ENCODE measurements around the gene CUX1. TPM values are rescaled to one million over a fixed set of nuclear protein-coding genes. Genes with fewer than 3 reads are reported as not detected.
"Not testable (repeated sequence)": the region's sequence is repeated elsewhere in the genome, so short reads cannot be mapped to it uniquely, and the experiment has no call there.

The CUX1 gene
- total RNA-seq, 1 donor from 2014 or later, result 156 TPM

DNA sequence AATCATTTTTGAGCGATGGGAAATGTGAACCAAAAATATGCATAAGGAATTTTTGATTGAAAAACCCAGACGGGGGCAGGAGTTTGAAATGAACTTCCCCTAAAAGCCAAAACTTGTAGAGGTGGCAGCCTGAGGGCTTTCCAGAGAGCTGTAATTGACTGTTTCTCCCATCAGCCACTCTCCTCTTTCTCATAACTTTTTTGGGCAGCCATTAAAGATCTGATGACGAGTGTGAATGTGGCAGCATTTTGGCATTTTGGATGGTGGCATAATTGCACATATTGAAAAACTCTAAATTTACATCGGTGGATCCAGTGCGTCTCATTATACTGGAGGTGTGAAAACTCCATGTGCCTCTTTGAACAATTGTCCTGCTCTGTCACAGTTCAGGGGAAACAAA lies 159.0 kb downstream of the CUX1 start:
- intact Hi-C loops (cut with DNase I), result no loop called here
- ATAC-seq, result no peak
- no peak for DNase-seq (ENCODE audit: low spot score)

DNA sequence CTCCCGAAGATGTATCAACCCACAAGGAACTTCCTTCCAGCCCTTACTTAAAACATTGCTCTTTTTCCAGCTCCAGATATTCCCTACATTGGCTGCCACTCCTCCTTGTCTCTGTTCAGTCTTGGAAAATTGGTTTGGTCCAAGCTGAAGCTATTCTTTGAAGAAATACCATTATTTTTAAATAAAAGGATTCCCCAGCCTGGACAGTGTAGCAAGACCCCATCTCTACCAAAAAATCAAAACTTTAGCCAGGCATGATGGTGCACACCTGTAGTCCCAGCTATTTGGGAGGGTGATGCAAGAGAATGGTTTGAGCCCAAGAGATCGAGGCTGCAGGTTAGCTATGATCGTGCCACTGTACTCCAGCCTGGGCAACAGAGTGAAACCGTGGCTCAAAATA lies 159.8 kb downstream of the CUX1 start:
- intact Hi-C loops (cut with DNase I), result no loop called here
- ATAC-seq (no peak), DNase-seq (ENCODE audit: low spot score) (no peak)

DNA sequence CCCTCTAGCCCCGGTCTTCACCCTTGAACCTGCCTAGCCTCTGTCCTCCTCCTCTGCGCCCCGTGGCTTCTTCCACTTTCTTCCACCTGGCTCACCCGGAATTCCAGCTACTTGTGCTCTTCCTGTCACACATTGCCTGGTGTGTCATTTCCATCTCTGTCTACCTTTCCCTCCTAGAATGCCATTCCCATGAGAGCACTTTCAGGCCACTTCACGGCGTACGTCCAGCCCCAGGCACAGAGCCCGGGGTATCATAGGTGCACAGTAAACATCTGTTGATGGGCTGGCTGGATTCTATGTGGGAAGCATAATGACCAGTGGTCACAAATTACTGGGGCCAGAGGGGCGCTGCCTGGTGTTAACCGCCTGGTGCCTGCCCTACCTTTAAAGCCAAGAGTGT lies 161.3 kb downstream of the CUX1 start:
- DNase-seq (ENCODE audit: low spot score), result no peak
- intact Hi-C loops (cut with DNase I), result loop anchor here (1.0 kb wide), 1 partner anchor 15 kb away; no protein-coding TSS in a partner anchor
- ATAC-seq, result no peak

DNA sequence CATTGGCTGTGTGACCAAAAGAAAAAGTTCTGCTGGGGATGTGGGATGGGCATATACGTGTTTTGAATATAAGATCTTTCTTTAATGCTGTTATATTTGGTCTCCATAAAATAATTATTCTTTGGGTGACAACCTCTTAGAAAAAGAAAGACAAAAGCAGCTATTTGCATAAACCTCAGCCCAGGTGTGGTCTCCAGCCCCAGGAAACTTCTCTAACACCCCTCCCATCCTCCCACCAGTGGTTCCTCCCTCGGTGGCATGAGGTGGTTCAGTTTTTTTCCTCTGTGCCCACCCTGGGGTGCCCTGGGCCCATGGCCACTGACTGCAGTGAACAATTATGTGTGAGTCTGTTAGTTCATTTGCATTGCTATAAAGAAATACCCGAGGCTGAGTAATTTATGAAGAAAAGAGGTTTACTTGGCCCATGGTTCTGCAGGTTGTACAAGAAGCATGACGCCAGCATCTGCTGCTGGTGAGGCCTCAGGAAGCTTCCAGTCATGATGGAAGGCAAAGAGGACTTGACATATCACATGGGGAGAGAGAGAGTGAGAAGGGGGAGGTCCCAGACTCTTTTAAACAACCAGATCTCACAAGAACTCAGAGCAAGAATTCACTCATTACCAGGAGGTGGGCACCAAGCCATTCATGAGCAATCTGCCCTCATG lies 165.9 kb downstream of the CUX1 start:
- intact Hi-C loops (cut with DNase I), result no loop called here
- no peak for ATAC-seq
- no peak for DNase-seq (ENCODE audit: low spot score)

DNA sequence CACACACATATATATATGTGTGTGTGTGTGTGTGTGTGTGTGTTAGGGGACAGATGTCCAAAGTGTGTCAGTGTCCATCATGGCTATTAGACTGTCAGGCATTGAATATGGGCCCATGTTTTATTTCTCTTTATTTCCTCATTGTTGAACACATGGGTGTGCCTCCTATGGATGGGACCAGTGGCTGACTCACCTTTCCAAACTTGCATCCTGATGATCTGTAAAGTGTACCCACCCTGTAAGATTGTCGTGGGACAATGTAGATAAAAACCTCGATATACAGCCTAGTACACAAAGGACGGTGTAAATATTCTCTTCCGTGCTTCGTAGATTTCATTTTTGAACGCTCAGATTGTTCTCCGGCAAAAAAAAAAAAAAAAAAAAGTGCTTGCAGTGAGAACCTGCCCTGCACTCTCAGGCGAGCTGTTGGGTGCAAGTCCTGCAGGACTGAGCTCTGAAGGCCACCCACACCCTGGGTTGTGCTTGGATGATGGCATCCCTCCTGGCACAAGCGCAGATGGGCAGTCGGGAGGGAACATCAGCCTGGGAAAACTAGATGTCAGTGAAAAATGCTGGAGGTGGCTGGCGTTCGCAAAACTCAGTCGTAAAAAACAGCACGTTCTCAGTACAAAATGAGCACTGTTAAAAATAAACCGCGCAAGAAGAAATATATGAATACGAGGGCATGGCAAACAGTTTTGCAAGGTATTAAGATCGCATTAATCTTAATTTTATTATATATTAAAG lies 166.9 kb downstream of the CUX1 start:
- intact Hi-C loops (cut with DNase I), result no loop called here
- no peak for DNase-seq (ENCODE audit: low spot score)
- ATAC-seq, result no peak

DNA sequence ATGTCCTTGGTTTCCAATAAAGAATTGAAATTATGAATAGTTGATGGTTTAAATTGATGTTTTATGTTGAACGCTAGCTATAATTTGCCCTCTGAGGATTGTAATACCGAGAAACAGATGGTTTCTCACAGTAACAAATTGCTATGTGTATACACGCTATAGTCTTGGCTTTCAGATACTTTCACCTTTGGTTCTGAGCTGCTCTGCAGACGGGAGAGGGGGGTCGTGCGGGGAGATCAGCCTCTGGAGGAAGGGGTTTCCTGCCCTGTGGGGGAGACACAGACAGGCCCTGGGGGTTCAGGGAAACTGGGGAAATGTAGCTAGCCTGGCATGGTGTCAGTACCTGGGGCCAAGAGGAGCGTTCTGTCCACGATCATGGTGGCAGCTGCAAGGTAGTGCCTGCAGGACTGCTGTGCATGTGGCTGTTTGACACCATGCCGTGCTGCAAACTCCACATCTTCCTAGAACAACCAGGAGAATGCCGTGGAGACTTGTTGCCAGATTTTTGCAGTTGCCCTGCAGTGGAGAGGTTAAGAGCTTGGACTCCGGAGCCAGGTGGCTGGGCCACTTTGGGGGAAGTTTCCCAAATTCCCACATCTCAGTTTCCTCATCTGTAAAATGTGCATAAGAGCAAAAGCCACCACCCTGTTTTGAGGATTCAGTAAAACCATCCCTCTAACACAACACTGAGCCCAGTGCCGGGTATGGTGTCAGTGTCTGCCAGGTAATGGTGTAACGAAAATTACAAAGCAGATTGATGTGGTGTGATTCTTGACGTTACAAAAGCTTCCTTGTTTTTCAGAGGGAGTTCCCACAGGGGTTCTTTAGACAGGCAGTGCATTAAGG lies 167.9 kb downstream of the CUX1 start:
- no peak for DNase-seq (ENCODE audit: low spot score)
- ATAC-seq, result no peak

DNA sequence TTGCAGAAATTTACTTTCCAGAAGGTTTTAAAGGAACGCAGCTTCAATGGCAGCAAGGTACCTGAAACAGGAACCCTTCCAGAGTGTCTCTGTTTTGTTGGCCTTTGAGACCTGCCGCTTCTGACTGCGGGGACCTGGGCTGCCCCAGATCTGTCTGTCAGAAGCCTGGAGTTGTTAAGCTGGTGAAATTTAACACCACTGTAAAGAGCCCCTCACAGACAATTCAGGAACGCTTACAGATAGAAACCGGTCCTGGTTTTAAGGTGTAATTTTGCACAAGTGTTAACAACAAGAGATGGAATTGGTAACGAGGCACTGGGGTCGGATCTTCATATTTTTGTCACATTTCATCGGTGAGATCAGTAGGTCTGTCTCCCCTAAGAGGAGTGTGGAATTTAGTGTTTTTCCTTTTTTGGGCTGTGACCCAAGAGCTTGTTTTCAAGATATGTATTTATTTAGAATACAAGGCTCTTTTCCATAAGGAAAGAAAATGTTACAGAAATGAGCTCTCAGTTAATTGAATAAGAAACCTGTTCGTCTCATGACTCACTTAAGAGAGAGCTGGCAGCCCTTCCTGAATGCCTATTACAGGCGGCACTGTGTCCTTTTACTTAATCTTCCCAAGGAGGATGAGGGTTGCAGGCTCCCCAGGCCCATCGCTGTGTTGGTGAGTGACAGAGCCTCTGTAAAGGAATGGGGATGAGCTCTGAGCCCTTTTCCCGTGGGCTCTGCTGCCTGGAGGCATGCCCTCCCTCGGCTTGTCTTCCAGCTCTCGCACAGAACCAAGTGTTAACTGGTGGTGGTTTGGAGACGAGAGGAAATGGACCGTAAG lies 168.7 kb downstream of the CUX1 start:
- intact Hi-C loops (cut with DNase I), result no loop called here
- ATAC-seq (no peak), DNase-seq (ENCODE audit: low spot score) (no peak)

More for the DNA sequence above, 167.9 kb downstream of the CUX1 start:
- intact Hi-C loops (cut with DNase I), result no loop called here

DNA sequence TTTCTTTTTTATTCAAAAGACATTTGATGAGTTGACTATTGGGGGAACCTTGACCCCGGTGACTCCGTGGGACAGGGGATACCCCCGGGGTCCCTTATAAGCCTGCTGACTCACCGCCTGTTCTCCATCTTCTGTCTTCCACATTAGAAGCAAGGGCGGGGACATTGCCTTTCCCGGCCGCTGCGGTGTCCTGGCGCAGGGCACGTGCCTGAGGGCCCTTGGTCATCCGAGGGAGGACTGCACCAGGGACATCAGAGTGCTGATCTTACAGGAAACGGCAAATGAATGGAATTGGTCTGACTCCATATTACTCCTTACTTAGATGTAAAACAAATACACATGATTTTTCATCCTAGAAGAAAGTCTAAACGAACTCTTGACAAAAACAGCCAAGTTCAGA lies 170.1 kb downstream of the CUX1 start:
- DNase-seq (ENCODE audit: low spot score) (no peak), ATAC-seq (no peak)
- intact Hi-C loops (cut with DNase I), result no loop called here

DNA sequence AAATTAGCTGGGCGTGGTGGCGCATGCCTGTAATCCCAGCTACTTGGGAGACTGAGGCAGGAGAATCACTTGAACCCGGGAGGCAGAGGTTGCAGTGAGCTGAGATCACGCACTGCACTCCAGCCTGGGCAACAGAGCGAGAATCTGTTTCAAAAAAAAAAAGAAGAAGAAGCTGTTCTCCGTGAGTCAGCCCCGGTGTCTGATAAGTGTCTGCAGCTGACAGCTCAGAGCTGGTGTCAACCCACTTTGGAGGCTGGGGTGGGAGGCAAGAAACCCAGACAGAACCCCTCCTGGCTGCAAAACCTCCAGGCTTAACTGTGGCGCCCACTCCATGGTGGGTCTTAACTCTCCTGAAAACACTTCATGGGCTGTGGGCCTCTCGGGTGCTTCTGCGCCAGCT lies 170.6 kb downstream of the CUX1 start:
- ATAC-seq; intact Hi-C loops (cut with DNase I); DNase-seq (ENCODE audit: low spot score): not testable (repeated sequence)

DNA sequence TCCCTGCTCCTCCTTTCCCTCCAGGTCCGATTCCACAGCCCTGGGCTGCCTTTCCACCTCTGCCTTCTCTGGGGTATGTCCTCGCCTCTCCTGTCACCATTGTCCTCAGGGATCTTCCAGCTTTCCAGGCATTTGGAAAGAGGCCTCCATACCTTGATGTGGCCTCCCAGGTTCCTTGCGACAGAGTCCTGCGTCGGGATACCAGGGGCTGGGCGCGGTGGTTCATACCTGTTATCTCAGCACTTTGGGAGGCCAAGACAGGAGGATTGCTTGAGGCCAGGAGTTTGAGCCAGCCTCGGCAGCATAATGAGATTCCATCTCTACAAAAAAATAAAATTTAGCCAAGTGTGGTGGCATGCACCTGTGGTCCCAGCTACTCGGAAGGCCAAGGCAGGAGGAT lies 171.1 kb downstream of the CUX1 start:
- intact Hi-C loops (cut with DNase I), result no loop called here
- DNase-seq (ENCODE audit: low spot score) (no peak), ATAC-seq (no peak)

DNA sequence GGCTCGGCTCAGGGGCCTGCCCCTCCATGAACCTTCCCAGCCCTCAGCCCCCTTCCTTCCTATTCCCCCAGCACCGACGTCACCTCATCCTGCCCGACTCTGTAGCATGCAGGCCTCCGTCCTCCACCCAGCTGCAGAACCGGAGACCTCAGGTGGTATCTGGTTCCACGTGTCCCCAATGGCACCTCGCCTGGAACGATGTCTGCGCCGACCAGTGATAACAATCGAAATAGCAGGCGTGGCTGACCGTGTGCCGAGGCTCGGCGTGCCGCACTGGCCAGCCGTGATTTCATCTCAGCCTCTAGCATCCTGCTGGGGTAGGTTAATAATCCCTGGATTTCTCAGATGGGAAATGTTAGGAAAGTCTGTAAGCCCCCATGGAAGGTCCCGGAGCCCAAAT lies 171.7 kb downstream of the CUX1 start:
- ATAC-seq, result no peak
- intact Hi-C loops (cut with DNase I), result no loop called here
- no peak for DNase-seq (ENCODE audit: low spot score)

DNA sequence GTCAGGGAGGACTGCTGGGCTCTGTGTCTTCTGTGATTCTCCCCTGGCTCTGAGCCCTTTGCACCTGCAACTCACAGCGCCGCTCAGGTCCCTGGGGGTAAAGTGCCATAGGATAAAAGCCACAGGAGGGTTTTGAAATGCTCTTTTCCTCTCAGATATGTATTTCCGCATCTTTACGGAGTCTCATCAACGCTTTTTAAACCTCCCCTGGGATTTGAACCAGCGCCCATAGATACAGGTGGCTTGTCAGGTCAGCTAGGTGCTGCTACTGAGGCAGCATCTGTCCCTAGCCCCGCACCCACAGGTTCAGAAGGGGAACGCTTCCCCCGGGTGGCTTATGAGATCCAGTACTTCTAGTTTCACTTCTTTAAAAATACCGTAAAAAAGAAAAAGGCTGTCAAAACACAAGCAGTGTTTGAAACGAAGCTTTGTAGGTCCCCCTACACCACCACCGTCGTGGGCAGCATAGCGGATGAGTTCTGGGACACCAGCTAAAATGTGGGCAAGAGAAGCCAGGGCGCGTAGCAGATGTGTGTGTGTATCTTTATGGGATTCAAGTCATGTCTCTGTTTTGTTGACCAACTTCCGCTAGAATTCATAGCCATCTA lies 173.5 kb downstream of the CUX1 start:
- intact Hi-C loops (cut with DNase I), result no loop called here
- ATAC-seq, result no peak
- no peak for DNase-seq (ENCODE audit: low spot score)

DNA sequence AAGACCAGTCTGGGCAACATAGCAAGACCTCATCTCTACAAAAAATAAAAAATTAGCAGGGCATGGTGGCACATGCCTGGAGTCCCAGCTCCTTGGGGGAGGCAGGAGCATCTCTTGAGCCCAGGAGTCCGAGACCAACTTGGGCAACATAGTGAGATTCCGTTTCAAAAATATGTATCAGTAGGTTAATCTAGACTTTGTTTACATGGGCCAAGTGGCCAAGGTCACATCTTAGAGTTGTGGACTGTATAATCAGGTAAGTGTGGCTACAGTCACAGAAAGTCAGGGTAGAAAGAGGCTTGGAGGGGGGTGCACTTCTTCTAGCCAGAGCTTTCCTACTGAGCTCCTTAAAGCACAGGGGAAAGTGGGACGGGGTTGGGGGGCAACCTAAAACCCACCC lies 174.4 kb downstream of the CUX1 start:
- no peak for ATAC-seq

DNA sequence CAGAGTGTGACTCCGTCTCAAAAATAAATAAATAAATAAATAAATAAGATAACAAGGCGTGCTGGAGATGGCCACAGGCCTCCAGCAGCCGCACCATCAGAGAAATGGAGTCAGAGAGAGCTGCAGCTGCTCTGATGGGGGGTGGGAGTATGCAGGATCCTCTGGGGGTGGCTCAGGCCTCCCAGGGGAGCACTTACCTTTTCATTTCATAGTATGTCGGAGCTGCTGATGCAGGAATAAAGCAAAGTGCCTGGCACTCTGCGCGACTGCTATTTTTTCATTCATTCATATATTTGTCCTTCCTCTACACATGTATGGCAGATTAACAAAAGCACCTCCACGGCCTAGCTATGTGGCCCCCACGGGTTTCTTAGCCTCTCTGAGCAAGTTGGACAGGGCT lies 175.9 kb downstream of the CUX1 start:
- intact Hi-C loops (cut with DNase I), result no loop called here
- ATAC-seq, result no peak
- no peak for DNase-seq (ENCODE audit: low spot score)

More for the DNA sequence above, 174.4 kb downstream of the CUX1 start:
- intact Hi-C loops (cut with DNase I), result no loop called here
- DNase-seq (ENCODE audit: low spot score), result no peak

DNA sequence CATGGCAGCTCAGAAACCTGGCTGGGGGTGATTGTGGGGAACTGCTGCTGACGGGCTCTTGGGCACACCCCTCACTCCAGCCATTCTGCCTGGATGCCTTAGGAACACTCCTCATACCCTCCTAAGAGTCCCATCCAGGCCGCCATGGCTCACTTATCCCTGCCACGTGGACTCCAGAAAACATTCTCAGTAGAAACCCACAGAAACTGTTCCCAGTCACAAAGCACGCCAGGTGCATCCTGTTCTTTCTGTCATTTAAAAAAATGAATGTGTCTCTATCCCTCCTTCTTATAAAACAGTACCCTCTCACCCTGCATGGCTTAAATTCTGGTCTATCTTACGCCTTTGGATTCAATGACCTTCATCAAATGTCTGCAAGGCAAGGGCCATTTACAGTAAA lies 177.7 kb downstream of the CUX1 start:
- DNase-seq (ENCODE audit: low spot score) (no peak), ATAC-seq (no peak)
- intact Hi-C loops (cut with DNase I), result no loop called here

DNA sequence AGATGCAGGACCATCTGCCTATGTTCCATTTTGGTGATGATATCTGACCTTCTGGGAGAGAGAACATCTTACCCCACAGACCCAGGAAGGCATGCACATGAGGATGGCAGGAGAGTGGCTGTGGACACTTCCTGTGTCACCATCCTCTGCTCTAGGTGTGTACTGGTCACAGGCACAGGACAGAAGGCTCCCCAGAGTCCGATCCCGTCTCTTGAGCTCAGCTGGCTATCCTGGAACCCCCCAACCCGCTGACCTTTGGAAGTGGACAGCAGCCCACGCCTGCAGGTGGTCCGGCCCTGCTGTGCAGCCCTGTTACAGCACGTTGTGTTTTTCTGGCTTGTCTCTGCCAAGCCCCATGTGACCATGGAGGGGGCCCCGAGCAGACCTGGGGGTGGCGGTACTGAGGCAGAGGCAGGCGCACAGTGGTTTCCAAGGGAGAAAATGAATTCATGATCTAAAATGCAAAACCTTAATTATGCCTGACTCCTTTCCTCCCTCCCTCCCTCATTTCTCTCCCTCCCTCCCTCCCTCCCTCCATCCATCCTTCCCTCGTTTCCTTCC lies 178.8 kb downstream of the CUX1 start:
- intact Hi-C loops (cut with DNase I), result no loop called here
- DNase-seq (ENCODE audit: low spot score) (no peak), ATAC-seq (peak; percentile 34)

DNA sequence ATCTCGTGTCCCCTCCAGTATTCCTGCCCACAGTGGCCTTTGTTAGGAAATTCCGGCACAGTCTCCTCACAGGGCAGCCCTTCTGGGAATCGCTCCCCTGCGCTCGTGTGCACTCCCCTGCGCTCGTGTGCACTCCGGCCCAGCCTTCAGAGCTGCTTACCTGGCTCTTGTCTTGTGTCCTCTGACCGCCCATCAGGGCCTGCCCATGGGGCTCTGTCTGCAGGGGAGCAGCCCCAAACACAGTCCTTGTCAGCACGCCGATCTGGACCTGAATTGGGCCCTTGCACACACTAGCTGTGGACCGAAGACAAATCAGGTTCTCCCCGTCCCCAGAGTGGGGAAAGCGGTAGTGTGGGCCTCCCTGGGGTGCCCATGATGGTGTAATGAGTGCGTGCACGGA lies 179.4 kb downstream of the CUX1 start:
- intact Hi-C loops (cut with DNase I), result no loop called here
- DNase-seq (ENCODE audit: low spot score) (no peak), ATAC-seq (no peak)

All from sciatic nerve (tissue), 2 donors.